Stimulated activated naive CD8-positive, alpha-beta T cell treated with anti-CD3 and anti-CD28 coated beads, Interleukin-15, Interleukin-2, amounts not matched to agents 100 ng/mL and 50 ng/mL, for 24 hours (primary cell): ENCODE measurements around the gene BCKDHB.

Source experiments
- H3K27ac Mint-ChIP-seq: one replicate; pipeline ENCODE4 v1.8.0; 2021; ENCODE audit warnings: mild to moderate bottlenecking, mixed read lengths
- H3K27me3 Mint-ChIP-seq: one replicate; pipeline ENCODE4 v1.8.0; 2021; ENCODE audit warnings: mixed read lengths
- H3K36me3 Mint-ChIP-seq: one replicate; pipeline ENCODE4 v1.8.0; 2021; ENCODE audit warnings: low read depth, mixed read lengths
- H3K4me1 Mint-ChIP-seq: one replicate; pipeline ENCODE4 v1.8.0; 2021; ENCODE audit warnings: low read depth, mixed read lengths
- H3K4me3 Mint-ChIP-seq: one replicate; pipeline ENCODE4 v1.8.0; 2021; ENCODE audit warnings: mild to moderate bottlenecking, mixed read lengths
- H3K9me3 Mint-ChIP-seq: one replicate; pipeline ENCODE4 v1.8.0; 2021; ENCODE audit warnings: mixed read lengths

BCKDHB gene

DNA sequence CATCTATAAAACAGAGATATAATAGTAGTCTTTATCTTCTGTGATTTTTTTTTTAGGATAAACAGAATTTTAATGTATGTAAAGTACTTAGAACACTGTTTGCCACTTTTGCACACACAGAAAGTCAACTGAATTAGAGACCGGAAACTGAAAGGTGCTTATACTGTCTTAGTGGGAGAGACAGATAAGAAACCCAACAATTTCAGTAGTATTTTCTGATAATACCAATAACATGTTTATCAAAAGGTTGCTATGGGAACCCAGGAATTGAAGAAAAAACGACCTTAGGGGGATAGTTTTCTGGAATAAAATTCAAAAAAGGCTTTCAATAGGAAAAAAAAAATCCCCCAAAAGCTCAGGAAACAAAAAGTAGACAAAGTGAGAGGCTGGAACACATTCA is 138.6 kb downstream of the BCKDHB start:
- peaks cover 7% of the 10 kb centered on the region for H3K4me1 Mint-ChIP-seq

DNA sequence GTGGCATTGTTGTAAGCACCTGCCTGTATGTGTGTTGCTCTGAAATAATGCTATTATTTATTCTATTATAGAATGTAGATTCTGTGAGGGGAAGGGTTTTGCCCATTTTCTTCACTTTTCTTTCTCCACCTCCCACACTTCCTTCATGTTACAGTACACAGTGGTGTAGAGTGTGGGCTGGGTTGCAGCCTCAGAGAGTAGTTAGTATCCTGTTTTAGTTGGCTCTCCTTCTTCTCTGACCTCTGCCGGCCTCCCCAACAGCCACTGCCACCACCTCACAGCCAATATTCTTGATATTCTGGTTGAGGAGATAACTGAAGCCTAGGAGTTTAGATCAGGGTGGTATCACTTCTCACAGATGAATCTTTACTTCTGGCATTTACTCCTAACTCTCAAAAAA is 143.4 kb downstream of the BCKDHB start:
- Mint-ChIP-seq H3K4me1 (peaks cover 6% of the 10 kb centered on the region), H3K27me3 (no peaks in the 10 kb centered on the region), H3K27ac (no peak overlapping the region), H3K36me3 (peaks cover 3% of the 10 kb centered on the region), H3K9me3 (no peaks in the 10 kb centered on the region), H3K4me3 (no peak overlapping the region)

More for the DNA sequence above, 138.6 kb downstream of the BCKDHB start:
- Mint-ChIP-seq H3K9me3 (no peaks in the 10 kb centered on the region), H3K27ac (no peak overlapping the region), H3K36me3 (peaks cover 14% of the 10 kb centered on the region), H3K27me3 (no peaks in the 10 kb centered on the region), H3K4me3 (no peak overlapping the region)

DNA sequence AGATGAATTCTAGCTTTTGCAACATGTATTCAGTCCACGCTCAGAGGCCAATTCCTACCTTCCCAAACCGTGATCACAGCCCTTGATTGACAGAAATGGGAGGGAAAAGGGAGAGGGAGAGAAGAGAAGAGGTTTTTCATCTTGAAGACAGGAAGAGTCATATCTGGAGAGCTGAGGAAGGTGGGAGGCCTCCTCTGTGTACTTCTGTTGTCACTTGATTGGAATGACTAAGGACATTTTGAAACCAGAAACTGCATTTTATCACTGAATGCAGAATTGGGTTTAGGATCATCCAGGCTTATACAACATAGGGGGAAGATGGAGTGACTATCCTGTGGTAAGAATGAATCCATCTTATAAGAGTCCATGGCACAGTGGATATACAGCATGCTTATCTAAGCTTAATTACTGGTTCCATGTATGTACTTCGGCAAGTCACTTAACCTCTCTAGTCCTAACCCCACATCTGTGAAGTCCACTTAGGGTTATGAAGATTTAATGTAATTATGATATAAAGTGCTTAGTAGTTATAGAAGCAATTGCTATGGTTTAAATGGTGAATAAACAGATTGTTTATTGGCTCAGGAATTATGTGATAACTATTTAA is 144.0 kb downstream of the BCKDHB start:
- H3K27ac Mint-ChIP-seq, result no peak overlapping the region
- no peaks in the 10 kb centered on the region for H3K9me3 Mint-ChIP-seq
- H3K36me3 Mint-ChIP-seq, result peaks cover 3% of the 10 kb centered on the region
- no peaks in the 10 kb centered on the region for H3K27me3 Mint-ChIP-seq
- no peak overlapping the region for H3K4me3 Mint-ChIP-seq
- H3K4me1 Mint-ChIP-seq, result peaks cover 6% of the 10 kb centered on the region

DNA sequence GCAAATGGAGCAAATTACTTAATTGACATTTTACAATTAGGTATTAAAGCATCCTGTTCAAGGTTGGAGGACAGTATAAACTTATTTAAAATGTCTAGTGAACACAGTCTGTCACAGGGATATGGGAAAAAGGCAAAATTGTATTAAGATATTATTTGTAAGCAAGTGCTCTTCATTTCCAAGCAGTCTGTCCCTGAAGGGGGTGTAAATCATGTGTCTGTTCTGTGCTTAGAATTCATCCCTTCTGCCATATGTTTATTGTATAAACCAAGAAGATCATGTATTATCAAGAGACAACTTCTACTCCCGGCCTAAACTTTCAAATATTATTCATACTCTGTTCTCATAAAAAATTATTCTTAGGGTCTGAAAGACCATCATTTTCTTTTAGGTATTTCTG is 144.8 kb downstream of the BCKDHB start:
- Mint-ChIP-seq H3K27ac (no peak overlapping the region), H3K4me3 (no peak overlapping the region), H3K4me1 (peaks cover 6% of the 10 kb centered on the region), H3K36me3 (peaks cover 3% of the 10 kb centered on the region), H3K27me3 (no peaks in the 10 kb centered on the region), H3K9me3 (no peaks in the 10 kb centered on the region)

DNA sequence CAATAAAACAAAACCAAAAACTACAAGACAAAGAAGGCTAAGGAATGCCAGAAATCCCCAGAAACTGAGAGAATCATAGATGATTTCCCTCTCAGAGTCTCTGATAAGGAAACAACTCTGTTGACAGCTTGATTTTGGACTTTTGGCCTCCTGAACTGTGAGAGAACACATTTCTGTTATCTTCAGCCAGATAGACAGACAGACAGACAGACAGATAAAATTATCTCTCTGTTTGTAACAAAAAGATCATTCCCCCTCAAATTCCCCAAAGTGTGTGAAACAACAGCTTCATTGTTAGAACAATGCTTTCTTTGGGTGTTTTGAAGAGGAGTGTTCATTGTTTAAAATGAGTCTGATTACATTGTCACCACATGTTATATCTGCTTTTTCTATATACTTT is 148.2 kb downstream of the BCKDHB start:
- H3K4me3 Mint-ChIP-seq, result no peak overlapping the region
- H3K36me3 Mint-ChIP-seq, result peaks cover 7% of the 10 kb centered on the region
- H3K4me1 Mint-ChIP-seq, result peaks cover 6% of the 10 kb centered on the region
- no peaks in the 10 kb centered on the region for H3K9me3 Mint-ChIP-seq
- H3K27ac Mint-ChIP-seq, result no peak overlapping the region
- no peaks in the 10 kb centered on the region for H3K27me3 Mint-ChIP-seq

DNA sequence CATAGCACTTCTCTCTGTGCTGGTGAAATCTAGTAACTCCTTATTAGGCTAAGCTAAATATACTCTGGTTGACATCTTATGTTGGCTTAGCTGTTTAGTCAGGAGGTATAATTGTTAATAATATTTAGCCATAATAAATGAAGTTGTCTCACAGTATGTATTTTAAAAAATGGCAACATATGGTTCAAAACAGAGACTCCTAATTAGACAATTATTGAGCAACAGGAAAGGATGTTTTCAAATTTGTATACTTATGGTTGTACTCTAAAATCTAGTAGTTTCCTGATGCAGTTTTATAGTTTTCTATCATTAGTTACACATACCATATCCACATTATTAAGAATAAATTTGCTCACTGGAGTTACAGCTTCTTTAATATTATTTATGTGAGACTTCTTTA is 150.2 kb downstream of the BCKDHB start:
- Mint-ChIP-seq H3K4me3 (no peak overlapping the region), H3K36me3 (peaks cover 3% of the 10 kb centered on the region), H3K9me3 (no peaks in the 10 kb centered on the region), H3K4me1 (no peaks in the 10 kb centered on the region), H3K27me3 (no peaks in the 10 kb centered on the region), H3K27ac (no peak overlapping the region)

DNA sequence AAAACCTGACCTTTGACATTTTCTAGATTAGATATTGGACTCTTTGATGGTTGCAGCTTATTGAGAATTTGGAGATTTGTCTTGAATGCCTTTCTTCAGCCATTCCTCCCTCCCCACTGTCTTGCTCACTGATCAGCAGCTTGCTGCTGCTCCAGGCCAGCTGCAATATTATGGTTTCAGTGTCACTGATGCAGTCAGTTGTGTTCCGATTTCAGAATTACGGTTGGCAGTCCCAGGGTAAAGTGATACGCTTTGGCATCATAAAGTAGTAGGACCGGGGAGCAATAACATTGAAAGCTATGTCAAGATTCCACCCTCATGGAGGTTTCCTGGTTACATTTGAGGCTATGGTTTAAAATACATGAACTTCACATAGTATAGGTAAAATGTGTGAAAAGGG is 152.6 kb downstream of the BCKDHB start:
- Mint-ChIP-seq H3K36me3 (peaks cover 3% of the 10 kb centered on the region), H3K27ac (no peak overlapping the region), H3K27me3 (no peaks in the 10 kb centered on the region), H3K4me1 (no peaks in the 10 kb centered on the region), H3K4me3 (no peak overlapping the region), H3K9me3 (no peaks in the 10 kb centered on the region)

DNA sequence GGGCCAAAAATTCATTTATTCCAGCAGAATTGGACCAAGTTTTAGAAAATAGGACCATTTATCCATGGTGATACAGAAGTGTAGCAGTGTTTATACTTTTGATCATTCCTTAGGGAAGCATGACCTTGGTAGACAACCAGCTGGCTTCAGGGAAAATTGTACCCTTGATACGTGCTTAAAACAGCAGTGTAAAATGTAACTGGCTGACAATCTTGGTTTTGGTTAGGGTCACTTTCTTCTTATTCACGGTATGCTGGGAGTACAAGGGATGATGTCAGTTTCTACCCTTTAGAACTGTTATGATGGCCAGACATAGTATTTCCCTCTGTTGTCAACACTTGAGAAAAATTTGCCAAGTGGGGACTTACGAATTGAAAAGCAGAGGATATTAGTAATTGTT is 157.1 kb downstream of the BCKDHB start:
- Mint-ChIP-seq H3K4me3 (no peak overlapping the region), H3K36me3 (peaks cover 5% of the 10 kb centered on the region), H3K27me3 (no peaks in the 10 kb centered on the region), H3K9me3 (no peaks in the 10 kb centered on the region), H3K4me1 (no peaks in the 10 kb centered on the region), H3K27ac (no peak overlapping the region)

DNA sequence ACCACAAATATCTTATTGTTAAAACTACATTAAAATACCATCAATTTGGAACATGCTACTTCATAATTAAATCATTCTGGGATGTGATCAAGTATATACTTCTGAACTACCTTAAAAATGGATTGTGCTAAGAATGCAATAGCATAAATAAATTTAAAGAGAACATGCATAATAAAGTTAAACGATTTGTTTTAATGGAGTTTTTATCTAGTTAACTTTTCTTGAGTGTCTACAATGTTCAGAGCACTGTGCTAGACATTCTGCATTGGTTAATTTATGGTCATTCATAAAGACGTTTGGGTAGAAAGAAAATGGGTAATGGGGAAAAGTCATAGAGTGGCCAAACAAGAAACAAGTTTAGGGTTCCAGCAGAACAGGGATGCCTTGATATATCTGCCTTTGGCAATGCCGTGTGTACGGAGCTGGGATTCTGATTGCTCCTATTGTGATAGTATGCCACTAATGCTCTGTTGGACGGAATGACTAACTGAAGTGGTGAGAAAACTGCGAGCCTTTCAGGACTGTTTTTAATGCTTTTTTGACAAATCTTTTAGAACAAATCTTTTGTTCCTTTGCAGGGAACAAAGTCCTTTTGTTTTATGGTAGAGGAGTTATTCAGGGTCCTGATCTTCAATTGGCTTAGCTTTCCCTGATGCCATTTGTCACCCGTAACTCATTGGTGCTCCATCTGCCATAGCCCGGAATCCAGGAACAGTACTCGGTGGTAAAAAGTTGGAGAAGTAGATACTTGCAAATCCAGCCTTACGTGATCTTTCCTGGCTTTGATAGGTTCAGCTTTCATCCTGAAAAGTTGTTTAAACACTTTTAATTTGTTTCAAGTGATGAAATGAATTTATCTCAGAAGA is 162.6 kb downstream of the BCKDHB start:
- Mint-ChIP-seq H3K27ac (no peak overlapping the region), H3K36me3 (peaks cover 5% of the 10 kb centered on the region), H3K9me3 (peaks cover 4% of the 10 kb centered on the region), H3K27me3 (no peaks in the 10 kb centered on the region), H3K4me3 (no peak overlapping the region), H3K4me1 (no peaks in the 10 kb centered on the region)

DNA sequence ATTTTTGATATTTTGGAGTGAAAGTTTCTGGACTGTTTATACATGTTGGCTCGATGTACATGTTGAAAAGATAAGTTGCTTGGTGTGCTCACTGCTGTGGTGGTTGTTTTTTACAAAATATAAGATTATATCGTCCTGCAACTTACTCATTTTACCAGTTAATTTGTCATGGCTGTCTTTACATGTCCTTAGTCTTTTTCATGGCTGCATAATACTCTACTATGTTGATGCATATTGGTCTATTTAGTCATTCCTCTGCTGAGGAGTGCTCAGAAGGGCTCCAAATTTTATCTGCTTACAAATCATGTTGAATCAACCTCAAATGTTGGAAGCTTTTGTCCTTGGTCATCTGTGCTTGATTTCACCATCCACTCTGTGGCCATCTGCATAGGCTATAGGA is 164.6 kb downstream of the BCKDHB start:
- Mint-ChIP-seq H3K27me3 (no peaks in the 10 kb centered on the region), H3K9me3 (peaks cover 4% of the 10 kb centered on the region), H3K27ac (no peak overlapping the region), H3K4me3 (no peak overlapping the region), H3K36me3 (no peaks in the 10 kb centered on the region), H3K4me1 (no peaks in the 10 kb centered on the region)

DNA sequence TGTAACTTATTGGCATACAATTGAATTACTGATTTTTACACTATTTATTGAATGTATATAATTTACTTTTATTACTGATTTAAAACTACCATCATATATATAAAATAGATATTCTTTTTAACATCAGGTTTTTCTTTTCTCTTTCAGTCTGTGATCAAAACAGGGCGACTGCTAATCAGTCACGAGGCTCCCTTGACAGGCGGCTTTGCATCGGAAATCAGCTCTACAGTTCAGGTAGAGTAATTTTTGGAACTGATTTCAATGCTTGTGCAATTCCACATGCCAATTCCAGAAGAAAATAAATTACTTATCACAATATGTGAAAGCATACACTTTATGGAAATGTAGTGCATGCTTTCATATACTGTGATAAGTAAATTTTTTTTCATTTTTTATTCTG is 166.5 kb downstream of the BCKDHB start:
- no peaks in the 10 kb centered on the region for H3K36me3 Mint-ChIP-seq
- no peak overlapping the region for H3K27ac Mint-ChIP-seq
- H3K9me3 Mint-ChIP-seq, result peaks cover 4% of the 10 kb centered on the region
- H3K4me3 Mint-ChIP-seq, result no peak overlapping the region
- H3K4me1 Mint-ChIP-seq, result no peaks in the 10 kb centered on the region
- no peaks in the 10 kb centered on the region for H3K27me3 Mint-ChIP-seq

DNA sequence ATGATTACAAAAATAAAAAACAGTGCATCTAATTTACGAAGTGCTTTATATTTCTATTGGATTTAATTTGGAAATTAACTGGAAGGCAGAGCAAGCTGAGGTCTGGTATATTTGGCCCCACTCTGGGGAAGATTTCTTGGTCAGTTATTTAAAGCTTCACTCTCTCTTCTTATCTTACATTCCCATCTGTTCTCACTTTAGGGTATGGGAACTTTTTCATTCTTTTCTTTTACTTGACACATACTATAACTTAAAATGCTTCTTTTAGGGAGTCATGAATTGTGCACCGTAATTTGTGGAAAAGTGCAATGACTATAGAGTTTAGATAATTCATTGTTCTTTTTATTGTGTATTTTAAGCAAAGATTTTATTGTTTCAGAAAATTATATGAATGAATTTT is 170.4 kb downstream of the BCKDHB start:
- no peak overlapping the region for H3K27ac Mint-ChIP-seq
- no peak overlapping the region for H3K4me3 Mint-ChIP-seq
- H3K9me3 Mint-ChIP-seq, result no peaks in the 10 kb centered on the region
- H3K4me1 Mint-ChIP-seq, result peaks cover 5% of the 10 kb centered on the region
- no peaks in the 10 kb centered on the region for H3K27me3 Mint-ChIP-seq
- peaks cover 4% of the 10 kb centered on the region for H3K36me3 Mint-ChIP-seq

DNA sequence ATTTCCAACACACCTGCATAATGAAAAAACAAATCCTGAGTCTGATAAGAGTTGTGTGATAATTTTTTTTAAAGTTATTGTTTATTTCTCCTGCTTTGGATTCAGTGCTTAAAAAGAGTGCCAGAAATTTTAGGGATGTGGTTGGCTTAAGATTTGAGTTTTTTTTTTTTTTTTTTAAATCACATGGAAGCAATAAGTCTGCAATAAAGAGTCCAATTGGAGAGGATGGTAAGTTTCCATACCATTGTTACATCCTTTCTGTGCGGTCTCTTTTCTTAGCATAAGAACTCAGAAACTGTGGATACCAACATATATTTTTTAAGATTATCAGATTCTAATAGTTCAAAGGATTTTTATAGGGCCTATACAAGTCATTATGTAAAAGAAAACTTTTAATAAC is 171.0 kb downstream of the BCKDHB start:
- peaks cover 5% of the 10 kb centered on the region for H3K4me1 Mint-ChIP-seq
- H3K9me3 Mint-ChIP-seq, result no peaks in the 10 kb centered on the region
- H3K27me3 Mint-ChIP-seq, result no peaks in the 10 kb centered on the region
- H3K4me3 Mint-ChIP-seq, result no peak overlapping the region
- H3K36me3 Mint-ChIP-seq, result peaks cover 4% of the 10 kb centered on the region
- no peak overlapping the region for H3K27ac Mint-ChIP-seq

DNA sequence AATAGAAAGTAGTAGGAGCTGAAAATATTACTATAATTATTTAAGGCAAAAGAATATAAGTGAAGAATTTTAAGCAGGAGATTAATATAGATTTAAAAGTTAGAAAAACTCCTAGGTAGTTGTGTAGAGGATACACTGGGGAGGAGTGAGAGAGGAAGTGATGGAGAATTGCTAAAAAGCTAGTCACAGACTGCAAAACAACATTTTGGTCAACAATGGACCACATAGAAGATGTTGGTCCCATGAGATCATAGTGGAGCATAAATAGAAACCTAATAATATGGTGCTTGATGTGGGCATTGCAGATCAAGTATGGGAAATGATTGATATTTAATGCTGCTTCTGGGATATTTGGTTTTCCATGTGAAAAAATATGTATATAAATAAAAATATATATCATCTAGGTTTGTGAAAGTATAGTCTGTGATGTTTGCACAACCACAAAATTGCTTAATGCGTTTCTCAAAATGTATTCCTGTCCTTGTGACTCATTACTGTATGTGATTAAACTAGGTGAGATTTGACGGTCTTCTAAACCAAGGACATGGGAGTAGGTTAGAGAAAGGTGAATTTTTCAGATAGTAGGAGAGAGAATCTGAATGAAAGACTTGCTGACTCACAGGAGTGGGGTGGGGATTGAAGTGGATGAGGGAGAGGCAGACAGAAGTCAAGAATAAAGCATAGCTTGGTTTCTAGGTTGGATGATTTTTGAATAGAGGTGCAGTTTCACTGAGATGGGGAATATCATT is 174.0 kb downstream of the BCKDHB start:
- Mint-ChIP-seq H3K4me1 (peaks cover 12% of the 10 kb centered on the region), H3K27me3 (no peaks in the 10 kb centered on the region), H3K36me3 (peaks cover 4% of the 10 kb centered on the region), H3K4me3 (no peak overlapping the region), H3K9me3 (no peaks in the 10 kb centered on the region), H3K27ac (no peak overlapping the region)

DNA sequence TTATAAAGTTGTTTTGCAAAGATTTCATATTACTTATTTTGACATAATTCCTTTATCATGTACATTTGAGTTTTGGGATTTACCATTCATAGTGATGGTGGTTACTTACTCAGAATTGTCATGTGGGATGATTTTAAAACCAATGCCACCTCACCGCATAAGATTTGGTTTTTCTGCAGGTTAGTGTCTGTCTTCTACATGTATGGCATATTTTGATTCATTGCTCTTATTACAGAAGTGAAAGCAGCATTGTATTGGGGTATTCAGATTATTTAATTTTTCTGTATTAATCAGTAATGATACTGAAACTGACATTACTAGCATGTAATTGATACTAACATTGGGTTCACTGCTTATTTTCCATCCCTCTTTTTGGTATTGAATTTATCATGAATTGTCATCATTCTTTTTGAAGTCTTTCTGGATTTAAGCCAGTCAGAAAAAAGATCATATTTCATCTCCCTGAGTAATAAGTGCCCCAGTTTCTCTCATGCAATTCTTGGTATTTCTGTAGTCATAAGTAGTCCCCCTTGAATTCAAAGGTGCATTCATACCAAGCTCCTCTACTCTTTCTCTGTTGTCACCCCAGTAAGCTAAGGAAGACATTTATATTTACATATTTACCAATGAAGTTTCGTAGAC is 176.6 kb downstream of the BCKDHB start:
- Mint-ChIP-seq H3K4me1 (peaks cover 12% of the 10 kb centered on the region), H3K27me3 (no peaks in the 10 kb centered on the region), H3K36me3 (peaks cover 4% of the 10 kb centered on the region), H3K4me3 (no peak overlapping the region), H3K27ac (no peak overlapping the region), H3K9me3 (no peaks in the 10 kb centered on the region)
